Measurements from ENCODE around the gene D2HGDH. TPM values are rescaled to one million over a fixed set of nuclear protein-coding genes. Genes with fewer than 3 reads are reported as not detected.
"Not testable (repeated sequence)": the region's sequence is repeated elsewhere in the genome, so short reads cannot be mapped to it uniquely, and the experiment has no call there.

Gene D2HGDH
- polyA plus RNA-seq, 4 donors, result 27.3 to 59.6 (median 41.1) TPM

GRCh38 chr2:241803387-241804325, 69.2 kb downstream of the D2HGDH start:
- no peak for DNase-seq (ENCODE audit: low read depth in 4 of 4, low spot score in 2 of 4)

GRCh38 chr2:241804326-241805229, 70.1 kb downstream of the D2HGDH start:
- DNase-seq (ENCODE audit: low read depth in 4 of 4, low spot score in 2 of 4), result no peak

DNA sequence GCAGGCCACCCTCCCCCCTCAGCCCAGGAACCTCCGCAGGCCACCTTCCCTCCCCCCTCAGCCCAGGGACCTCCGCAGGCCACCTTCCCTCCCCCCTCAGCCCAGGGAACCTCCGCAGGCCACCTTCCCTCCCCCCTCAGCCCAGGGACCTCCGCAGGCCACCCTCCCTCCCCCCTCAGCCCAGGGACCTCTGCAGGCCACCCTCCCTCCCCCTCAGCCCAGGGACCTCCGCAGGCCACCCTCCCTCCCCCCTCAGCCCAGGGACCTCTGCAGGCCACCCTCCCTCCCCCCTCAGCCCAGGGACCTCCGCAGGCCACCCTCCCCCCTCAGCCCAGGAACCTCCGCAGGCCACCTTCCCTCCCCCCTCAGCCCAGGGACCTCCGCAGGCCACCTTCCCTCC, 71.8 kb downstream of the D2HGDH start:
- not testable (repeated sequence) for DNase-seq (ENCODE audit: low read depth in 4 of 4, low spot score in 2 of 4)

DNA sequence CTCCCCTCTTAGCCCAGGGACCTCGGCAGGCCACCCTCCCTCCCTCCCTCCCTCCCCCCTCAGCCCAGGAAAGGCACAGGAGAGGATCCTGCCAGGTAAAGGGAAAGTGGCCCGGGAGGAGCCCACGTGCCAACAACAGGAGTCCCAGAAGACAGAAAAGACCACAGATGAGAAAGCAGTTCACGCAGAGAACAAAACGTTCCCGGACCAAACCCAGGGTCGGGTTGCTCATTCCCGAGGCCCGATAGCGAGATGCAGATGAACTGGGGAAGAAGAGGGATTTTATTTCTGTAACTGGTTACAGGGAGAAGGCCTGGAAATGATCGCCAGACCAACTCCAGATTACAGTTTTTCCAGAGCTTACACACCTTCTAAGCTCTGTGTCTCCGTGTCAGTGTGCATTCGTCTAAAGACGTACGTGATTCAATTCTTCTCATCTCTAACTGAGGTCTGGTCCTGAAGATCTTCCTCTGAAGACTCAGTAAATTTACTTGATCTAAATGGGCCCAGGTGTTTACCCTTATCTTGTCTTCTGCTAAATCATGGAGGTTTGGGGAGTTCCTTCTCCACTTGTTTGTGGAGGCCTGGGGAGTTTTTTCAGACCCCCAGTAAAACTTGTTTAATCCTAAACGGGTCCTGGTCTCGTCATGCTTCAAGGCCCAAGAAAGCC, 73.8 kb downstream of the D2HGDH start:
- no peak for DNase-seq (ENCODE audit: low read depth in 4 of 4, low spot score in 2 of 4)

- DNase-seq (ENCODE audit: low read depth in 4 of 4, low spot score in 2 of 4), result no peak
Measured at GRCh38 chr2:241808721-241809382, 74.4 kb downstream of the D2HGDH start, which contains the start of gene NEU4. Gene NEU4 (plus strand): TSS chr2:241809193. CDS start chr2:241814485, 5,292 bp downstream.

GRCh38 chr2:241809383-241810306, 75.2 kb downstream of the D2HGDH start:
- no peak for DNase-seq (ENCODE audit: low read depth in 4 of 4, low spot score in 2 of 4)

DNA sequence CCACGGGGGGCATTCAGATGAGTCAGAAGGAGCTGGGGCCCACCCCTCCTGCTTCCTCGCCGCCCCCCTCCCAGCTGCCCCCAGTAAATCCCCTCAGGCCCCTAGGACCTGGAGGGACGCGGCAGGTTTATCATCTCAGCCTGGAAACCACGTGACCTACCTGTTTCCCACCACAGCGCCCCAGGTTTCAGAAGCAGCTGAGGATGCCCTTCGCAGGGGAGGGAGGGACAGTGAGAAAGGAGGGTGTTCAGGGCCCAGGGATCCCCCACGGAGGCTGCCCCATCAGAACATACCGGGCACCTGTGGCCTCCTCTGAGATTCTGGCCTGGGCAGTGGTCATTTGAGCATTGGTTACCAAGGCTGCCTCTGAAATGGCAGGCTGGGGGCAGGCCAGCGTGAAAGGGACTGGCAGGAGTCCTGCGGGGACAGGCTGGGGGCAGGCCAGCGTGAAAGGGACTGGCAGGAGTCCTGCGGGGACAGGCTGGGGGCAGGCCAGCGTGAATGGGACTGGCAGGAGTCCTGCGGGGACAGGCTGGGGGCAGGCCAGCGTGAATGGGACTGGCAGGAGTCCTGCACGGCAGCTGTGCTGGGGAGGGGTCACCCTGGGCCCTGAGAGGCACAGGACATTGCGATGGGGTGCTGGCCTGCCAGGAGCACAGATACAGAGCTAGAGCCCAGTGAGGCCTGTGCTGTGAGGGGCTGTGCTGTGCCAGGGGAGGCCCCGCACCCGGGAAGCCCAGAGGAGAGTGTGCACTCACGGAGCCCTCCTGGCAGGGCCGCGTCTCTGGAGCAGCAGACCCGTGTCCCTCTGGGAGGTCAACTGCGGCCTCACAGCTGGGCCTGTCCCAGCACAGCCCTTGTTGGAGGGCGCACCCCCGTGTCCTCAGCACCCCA, 76.1 kb downstream of the D2HGDH start:
- no peak for DNase-seq (ENCODE audit: low read depth in 4 of 4, low spot score in 2 of 4)

GRCh38 chr2:241811201-241811951, 76.9 kb downstream of the D2HGDH start:
- no peak for DNase-seq (ENCODE audit: low read depth in 4 of 4, low spot score in 2 of 4)

GRCh38 chr2:241811952-241812729, 77.7 kb downstream of the D2HGDH start:
- no peak for DNase-seq (ENCODE audit: low read depth in 4 of 4, low spot score in 2 of 4)

DNA sequence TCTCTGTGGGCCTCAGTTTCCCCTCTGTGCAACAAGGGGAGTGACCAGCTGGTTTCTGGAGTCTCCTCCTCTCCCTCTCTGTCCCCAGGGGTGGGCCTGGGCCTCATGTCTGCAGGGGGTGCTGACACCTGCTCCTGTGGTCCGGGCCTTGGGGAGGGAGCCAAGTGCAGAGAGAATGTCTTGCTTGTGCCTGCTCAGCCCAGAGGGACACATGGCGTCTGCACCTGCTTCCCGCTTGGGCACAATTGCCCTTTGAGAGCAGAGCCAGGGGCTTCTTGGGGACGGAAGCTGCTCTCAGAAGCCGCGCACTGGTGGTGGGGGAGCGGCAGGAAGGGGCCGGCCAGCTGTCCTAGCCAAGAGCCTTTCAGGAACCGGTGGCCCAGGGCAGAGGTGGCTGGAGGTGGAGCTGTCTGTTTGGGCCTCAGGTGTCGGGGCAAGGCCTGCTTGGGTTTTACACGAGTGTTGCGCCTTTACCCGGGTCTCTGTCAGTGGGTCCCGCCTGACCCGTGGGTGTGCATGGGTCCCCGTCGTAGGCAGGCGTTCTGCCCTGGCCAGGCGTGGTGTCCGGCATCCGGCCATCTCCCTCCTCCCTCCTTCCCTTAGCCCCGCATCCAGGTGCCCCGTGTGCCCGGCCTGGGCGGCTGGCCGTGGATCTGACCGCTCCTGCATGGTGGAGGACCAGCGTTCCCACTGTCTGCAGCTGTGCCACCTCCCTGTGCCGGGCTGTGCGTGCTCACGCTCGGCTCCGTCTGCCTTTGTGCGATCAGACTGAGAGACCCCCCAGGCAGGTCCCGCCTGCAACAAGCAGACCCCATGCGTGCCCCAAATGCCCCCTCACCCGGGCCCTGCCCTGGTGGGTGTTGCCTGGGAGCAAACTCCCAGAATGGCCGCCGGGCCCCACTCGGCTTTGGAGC, 78.6 kb downstream of the D2HGDH start:
- DNase-seq (ENCODE audit: low read depth in 4 of 4, low spot score in 2 of 4), result no peak

DNA sequence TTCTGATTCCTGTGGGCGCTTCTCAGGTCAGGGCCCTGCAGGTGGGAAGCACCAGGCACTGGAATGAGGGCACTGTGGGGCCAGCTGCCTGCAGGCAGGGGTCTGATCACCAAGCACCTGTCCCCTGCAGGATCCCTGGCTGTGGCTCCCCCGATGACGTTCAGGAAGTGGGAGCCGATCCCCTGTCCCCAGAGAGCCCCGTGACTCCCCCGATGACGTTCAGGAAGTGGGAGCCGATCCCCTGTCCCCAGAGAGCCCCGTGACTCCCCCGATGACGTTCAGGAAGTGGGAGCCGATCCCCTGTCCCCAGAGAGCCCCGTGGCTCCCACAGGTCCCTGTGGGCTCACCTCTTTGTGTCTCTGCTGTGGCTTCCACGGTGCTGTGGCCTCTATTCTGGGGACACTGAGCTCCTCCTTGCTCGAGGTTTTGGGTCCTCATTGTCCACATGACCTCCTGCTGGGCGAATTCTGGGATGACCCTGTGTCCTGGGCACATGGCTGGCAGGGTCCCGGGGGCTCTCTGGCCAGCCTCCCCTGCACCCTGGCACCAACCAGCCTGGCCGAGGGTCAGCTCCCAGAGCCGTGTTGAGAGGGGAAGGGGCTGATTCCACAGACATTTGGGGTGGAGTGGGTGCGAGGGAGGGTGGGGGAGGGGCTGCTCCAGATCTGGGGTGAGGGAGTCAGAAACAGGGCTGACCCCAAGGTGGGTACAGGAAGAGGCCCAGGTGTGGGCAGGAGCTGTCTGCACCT, 79.4 kb downstream of the D2HGDH start:
- no peak for DNase-seq (ENCODE audit: low read depth in 4 of 4, low spot score in 2 of 4)

DNA sequence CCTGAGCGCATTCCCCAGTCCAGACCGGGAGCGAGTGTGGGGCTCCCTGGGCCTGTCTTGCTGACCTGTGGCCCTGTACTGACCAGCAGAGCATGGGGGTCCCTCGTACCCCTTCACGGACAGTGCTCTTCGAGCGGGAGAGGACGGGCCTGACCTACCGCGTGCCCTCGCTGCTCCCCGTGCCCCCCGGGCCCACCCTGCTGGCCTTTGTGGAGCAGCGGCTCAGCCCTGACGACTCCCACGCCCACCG, 79.9 kb downstream of the D2HGDH start:
- no peak for DNase-seq (ENCODE audit: low read depth in 4 of 4, low spot score in 2 of 4)

DNA sequence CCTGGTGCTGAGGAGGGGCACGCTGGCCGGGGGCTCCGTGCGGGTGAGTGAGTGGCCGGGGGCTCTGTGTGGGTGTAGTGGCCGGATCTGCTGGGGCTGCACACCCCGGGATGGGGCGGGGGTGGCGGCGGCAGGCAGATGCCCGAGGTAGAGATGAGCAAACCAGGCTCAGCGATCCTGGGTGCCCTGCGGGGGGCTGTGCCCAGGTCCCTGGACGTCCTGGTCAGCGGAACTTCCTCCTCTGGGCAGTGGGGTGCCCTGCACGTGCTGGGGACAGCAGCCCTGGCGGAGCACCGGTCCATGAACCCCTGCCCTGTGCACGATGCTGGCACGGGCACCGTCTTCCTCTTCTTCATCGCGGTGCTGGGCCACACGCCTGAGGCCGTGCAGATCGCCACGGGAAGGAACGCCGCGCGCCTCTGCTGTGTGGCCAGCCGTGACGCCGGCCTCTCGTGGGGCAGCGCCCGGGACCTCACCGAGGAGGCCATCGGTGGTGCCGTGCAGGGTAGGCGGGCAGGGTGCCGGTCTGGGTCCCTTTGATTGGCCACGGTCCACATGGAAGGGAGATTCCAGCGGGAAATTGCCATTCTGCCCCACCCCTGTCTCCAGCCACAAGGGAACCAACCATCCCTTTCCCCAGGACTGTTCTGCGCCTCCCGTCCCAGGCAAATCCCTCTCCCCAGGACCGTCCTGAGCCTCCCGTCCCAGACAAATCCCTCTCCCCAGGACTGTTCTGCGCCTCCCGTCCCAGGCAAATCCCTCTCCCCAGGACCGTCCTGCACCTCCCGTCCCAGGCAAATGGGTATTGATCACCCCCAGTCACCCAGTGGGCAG, 80.4 kb downstream of the D2HGDH start:
- no peak for DNase-seq (ENCODE audit: low read depth in 4 of 4, low spot score in 2 of 4)

Measured in left renal cortex interstitium (tissue), 4 donors.